UCSD-AML1 (cell line): ENCODE data around the gene DTX4.
A peak's percentile ranks its signal among the peaks of the same experiment; 100 is the strongest.

Source experiments
- DNase-seq: peaks from one replicate; lab custom pipeline; 2025; ENCODE audit not compliant: unreplicated experiment; lab: John Stamatoyannopoulos, UW

DTX4 gene

DNA sequence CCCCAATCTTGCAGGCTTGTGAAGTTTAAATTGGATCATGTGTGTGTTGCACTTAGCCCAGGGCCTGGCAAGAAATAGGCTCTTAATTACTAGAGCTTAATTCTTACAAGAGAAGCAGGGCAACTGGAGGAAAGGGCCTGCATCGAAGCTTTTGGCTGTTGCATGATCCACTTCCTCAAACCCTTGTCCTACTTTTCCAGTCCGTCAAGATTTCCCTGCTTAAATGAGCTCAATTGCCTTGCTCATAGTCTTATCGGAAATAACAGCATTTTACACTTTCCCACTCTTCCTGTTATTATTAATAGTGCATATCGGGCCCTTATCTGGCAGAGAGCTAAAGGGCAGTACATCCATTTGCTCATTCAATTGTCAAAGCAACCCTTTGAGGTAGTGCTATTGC, 18.1 kb downstream of the DTX4 start:
- DNase-seq = no peak

DNA sequence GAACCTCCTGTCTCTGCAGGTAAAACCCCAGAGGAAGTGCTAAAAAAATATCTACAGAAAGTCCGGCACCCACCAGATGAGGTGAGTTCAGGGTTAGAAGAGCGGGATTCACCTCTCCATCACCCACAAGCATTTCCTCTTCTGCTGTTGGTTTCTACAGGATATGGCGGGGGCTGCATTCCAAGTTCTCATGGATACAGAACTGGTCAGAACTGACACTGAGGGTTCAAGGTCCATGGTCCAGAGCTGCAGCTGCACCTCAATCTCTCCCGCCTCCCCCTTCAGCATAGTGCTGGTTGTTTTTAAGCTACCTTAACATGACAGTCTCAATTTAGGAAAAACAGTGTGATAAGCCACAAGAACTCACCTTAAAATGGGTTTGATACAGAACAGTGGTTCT, 19.2 kb downstream of the DTX4 start:
- no peak for DNase-seq

DNA sequence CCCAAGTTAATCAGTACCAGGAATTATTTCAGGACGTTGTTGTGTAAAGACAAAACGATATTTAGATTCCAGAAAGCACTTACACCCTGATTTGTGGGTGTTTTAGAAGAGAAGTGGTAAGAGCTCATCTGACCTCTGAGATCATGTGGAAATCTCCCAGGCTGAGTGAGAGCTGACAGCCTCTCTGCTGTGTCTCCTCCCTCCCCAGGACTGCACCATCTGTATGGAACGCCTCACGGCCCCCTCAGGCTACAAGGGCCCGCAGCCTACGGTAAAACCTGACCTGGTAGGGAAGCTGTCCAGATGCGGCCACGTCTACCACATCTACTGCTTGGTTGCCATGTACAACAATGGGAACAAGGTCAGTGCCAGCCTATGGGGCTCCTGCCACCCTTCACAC, 20.0 kb downstream of the DTX4 start:
- DNase-seq = no peak

DNA sequence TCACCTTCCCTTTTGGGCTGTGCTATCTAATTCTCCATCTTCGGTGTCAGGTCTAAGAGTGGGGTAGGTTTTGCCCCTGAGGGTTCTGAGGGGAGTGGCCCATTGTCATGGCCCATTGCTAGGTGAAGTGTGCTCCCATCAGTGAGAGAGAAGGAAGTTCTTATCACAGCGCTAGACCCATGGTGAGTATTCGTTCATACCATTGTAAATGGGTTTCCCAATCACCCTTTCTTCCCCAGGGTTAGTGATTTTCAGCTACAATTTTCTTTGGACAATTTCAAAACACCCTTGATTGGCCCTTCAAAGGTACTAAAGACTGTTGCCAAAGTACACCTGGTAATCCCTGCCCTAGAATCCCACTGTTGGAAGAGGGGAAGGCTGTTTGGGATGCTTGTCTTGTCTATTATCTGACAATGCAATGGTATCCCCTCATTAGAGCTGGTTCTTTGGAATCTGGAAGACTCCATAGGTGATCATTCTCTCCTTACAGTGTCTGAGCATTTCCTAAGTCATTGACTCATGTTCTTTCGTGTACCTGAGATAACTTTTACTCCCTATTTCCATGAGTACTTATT, 20.6 kb downstream of the DTX4 start:
- DNase-seq = no peak

DNA sequence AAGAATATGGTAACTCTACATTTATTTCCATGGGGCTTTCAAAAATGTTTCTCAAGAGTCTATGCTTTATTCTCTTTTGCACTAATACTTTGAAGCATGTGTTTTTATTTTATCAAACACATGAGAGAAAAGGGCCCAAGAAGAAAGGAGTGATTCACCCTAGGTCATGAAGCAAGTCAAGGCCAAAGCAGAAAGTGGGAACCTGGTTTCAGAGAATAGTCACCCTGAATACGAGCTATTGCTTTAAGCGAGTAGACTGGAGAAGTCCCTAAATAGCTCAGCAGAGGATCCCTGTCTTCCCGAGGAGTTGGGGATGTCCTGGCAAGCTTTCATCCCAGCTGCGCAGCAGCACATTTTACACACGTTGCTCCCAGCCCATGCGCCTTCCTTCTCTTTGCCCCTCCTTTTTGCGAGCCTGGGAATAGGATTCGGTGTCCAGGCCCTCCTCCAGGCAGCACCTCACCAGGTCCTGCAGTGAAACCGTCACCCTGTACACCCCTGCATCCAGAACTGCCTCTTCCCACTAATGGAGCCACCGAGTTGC, 21.7 kb downstream of the DTX4 start:
- DNase-seq = no peak

DNA sequence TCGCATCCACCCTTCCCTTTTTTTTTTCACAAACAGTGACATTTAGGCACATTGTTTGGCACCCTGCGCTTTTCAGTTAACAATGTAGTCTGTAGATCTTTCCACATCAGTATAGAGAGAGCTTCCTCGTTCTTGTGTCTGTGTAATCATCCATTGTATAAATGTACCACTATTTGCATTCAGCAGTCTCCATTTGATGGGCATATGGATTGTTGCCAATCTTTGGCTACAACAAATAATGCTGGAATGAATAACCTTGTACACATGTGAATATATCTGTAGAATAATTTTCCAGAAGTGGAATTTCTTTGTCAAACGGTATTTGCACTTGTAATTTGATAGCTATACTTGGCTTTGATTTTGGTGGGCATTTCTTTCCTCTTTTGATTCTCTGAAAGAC, 23.7 kb downstream of the DTX4 start:
- DNase-seq = no peak

DNA sequence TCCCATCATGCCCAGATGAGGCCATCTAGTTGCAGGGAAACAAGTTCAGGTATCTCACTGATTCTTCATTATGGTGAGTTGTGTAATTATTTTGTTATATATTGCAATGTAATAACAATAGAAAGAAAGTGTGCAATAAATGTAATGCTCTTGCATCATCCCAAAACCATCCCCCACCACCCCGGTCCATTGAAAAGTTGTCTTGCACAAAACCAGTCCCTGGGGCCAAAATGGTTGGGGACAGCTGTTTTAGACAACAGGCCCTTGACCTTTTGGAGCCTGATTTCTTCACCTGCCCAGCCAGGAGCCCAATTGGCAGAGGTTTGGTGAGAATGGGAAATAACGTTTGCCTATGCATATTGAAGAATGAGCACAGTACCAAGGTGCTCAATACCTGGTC, 24.8 kb downstream of the DTX4 start:
- no peak for DNase-seq

DNA sequence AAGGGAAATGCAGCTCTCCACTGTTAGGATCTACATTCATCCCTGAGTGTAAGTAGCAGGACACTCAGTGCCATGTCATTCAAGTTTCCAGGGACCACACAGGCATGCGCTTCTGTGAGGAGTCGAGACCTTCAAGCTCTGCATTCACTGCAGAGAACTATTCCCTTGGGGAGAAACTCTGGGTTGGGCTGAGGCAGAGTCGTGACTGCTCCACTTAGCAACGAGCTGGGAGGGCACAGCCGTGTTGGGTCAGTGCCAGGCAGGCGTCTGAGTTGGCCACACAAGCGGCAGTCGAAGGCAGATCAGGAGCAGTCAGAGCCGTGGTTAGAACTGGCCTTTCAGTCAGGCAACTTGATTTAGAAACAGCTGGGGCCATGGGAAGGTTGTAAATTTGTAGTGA, 26.1 kb downstream of the DTX4 start:
- DNase-seq = no peak

DNA sequence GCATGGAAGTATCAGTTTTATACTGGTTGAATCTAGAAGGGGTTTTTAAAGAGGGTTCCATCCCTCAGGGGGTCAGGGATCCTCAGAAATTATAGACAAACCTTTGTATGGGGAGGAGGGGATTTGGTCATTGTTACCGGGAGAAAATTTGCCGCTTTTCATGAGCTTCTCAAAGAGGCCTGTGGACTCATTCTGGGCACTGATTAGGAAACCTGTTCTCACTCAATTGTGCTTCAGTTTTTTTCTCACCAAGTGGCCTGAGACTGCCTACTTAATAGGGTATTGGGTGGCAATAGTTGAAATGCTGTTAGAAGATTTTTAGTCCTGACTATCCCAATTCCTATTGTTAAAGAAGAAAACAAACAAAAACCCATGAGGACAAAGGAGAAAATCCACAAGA, 26.8 kb downstream of the DTX4 start:
- no peak for DNase-seq

DNA sequence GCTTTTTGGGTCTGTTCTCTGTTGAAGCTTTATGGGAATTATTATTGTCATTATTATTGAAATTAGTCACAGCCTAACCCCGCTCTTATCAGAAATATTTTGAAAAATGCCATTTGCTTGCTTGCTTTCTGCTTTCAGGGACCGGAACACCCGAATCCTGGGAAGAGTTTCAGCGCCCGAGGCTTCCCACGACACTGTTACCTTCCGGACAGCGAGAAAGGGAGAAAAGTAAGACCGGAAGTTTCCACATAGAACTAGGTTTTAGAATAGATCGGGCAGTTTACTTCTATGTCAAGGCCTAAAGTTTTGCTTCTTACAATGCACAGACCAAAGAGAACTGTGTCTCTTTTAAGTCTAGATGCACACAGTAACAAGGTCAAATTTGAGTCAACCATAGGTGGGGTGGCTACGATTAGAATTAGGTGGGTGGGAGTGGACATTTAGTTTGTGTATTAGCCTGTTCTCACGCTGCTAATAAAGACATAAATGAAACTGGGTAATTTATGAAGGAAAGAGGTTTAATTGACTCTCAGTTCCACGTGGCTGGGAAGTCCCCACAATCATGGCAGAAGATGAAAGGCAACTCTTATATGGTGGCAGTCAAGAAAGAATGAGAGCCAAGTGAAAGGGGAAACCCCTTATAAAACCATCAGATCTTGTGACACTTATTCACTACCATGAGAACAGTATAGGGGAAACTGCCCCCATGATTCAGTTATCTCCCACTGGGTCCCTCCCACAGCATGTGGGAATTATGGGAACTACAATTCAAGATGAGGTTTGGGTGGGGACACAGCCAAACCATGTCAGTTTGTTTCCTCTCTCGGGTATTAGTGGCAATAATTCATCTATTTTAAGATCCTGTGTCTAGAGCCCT, 27.9 kb downstream of the DTX4 start:
- no peak for DNase-seq

DNA sequence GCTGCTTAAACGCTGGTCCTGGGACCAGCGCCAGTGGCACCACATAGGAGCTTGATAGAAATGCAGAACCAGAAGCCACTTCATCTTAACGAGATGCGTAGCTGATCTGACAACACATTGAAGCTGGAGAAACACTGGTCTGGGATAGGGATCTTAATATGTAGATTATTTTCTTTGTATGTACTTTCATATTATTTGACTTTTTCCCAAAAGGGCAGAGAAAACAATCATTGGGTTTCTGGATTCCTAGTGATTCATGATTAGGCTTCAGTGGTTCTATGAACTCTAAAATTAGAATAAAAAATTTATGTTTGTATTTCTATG, 28.5 kb downstream of the DTX4 start:
- no peak for DNase-seq

DNA sequence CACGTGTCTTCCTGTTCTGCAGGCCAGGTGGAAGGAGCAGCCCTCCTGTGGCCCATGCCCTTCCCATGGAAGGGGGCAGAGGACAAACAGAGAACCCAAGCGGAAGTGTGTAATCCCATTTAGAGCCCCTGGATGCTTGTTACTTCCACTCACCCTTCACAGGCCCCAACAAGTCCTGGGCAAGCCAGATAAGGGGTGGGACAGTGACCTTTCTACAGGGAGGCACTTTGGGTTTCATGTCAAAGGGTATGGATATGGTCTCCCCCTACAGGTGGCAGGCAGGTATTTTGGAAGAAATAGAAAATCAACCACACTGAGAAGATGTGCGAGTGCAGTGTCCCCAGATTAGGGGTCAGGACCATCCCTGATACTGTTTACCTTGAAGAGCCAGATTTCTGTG, 29.4 kb downstream of the DTX4 start:
- DNase-seq = no peak

DNA sequence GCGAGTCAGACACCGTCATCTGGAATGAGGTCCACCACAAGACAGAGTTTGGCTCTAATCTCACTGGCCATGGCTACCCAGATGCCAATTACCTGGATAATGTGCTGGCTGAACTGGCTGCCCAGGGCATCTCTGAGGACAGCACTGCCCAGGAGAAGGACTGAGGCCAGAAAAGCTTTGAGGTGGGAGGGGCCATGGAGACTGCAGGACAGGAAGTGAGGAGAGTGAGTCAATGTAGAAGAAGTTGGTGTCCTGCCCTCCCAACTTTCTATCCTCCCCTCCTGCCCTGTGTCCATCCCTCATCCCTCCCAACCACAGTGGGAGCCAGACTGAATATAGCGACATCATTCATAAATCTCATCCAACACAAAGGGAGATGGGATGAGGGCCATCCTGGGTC, 32.8 kb downstream of the DTX4 start:
- DNase-seq = no peak

DNA sequence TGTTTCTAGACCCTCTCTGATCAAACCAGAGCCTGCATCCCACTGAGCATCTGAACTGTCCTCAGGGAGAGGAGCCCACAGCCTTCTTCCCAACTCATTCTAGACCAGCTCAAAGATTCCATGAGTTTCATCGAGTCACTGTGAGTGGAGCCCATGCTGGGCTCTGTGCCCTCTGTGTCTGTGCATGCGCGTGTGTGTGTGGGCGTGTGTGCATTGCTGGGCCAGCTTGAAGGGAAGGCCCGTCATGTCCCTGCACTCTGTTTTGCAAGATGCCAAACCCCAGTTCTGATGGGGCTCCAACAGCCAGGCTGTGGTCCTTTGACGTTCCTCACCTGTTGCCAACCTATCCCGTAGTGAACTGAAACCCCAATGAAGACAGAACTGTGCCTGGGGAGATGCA, 33.7 kb downstream of the DTX4 start:
- no peak for DNase-seq

DNA sequence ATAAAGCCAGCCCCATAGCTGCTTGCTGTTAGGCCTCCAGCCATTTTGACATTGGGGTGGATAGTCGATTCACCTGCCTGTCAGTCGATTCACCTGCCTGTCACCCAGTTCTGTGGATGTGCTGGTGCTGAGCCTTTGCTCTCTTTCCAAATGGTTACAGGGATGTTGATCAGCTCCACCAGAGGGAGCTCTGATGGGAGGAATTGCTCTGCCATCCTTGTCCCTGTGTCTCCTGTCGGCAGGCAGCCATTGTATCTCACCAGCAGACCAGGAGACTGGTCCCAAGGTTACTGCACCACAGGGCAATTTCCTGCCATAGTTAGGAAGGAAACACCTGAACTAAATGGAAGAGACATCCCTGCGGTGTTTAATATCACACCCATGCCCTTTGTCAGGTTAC, 34.7 kb downstream of the DTX4 start:
- DNase-seq = peak; percentile 30

DNA sequence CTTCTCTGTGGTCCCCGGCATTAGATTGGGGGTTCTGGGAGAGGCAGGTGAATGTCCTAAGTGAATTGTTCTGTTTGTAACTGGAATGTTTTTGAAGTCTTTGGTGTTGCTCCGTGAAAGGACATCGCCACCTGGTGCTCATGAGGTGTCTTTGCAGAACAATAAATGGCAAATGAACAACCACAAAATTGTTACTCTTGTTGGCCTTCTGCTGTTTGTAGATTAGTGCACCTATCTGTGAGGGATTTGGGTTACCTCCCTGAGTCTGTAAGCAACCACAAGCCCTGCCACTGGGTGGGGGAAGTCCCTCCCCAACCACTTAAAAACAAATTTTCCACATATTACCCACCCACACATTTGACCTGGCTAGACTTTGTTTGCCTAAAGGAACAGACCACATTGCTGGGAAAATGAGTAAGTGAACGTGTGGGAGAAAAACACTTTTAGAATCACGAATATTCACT, 36.1 kb downstream of the DTX4 start:
- DNase-seq = peak; percentile 18

DNA sequence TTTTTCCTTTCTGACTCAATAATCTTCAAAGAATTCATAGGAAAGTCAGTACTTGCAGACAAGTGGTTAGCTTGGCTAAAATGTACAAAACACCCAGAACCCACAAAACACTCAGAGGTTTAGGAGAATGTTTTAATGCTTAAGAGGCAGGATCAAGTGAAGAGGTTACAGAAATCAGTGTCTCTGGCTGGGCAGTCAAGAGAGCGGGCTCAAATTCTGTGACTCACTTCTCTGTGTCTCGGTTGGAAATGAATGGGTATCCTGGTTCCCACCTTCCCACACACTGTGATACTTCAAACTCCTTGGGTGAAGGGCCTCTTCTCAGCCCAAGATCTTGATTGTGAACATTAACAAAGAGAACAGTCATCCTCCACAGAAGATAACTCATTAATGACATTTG, 37.0 kb downstream of the DTX4 start:
- no peak for DNase-seq

DNA sequence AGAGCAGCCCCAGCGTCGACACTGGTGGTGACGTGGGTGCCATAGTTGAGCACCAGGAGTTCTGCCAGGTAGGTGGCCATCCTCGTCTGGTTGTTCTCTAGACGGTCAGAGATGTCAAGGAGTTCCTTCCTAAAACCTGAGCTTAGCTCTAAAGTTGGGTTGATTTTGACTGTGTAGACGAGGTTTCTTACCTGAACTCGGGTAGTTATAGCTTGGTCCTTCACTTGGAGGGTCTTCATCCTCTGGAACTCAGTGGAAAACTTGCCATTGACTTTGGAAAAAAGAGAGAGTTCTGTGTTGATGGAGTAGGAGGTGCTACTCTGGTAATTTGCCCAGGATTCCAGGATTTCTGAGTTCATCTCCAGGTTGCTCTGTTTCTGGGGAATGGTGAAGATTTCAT, 40.3 kb downstream of the DTX4 start:
- DNase-seq = no peak

DNA sequence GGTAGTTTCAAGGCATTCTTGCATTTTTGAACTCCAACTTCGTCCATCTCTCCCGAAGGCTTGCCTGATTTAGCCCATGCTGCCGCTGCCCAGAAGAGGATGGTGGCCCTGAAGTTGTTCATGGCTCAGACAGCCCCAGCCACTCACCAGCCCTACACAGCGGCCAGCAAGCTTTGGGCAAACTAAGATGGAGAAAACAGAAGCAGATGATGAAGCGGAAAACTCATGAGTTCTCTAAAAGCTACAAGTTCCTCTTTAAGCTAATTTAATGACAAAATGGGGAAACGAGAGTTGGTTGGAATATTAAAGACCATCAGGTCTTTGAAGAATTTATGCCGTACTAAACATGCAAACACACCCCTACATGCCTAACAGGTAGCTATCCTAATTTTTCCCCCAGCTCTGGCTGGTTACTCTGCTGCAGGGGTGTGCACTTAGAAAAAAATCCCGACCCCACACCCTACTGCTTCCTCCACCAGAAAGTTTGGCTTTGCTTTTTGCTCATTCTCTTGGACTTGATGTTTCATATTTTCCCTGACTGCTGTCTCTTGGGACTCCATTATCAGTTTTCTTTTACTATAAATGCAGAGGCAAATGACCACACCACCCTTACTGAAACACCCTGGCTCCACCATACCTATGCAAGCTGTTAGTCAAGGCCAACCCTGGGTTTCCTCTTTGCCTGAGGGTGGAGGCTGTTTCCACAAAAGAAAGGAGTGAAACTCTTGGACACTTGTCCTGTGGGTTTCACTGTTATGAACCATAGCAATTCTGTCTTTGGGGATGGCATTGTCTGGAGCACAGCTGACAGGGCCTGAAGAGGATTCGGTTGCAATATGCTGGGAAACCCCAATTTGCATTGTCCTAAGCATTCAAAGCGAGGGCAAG, 41.1 kb downstream of the DTX4 start, which contains the start of gene MPEG1:
TSS of gene MPEG1 (minus strand) at position 184 of the 888 bp plus-strand sequence. CDS start at position 122, 62 bp downstream.
- DNase-seq = no peak

DNA sequence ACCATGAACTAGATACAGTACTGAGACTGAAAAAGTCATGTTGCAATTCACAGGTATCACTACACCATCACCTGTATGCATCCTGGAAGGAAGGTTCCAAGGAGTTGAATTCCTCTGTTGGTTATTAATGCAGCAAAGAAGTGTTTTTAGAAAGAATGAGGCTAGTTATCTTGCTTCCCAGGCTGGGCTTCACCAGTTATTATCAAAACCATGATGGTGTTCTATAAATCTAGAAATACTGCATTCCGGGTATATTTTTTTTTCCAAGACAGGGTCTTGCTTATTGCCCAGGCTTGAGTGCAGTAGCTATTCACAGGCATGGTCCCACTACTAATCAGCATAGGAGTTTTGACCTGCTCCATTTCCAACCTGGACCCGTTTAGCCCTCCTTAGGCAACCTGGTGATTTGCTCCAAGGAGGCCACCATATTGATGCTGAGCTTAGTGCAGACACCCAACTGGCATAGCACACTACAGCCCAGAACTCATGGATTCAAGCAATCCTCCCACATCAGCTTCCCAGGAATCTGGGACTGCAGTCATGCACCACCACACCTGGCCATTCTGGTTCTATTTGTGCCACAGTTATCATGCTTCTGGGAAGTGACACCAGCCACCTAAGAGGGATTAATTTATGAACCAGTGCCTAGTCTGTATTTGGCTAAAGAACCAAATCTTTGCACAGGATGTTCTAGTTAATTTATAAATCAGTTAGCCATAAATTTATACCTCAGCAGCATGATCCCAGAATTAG, 42.4 kb downstream of the DTX4 start:
- DNase-seq = no peak
